SIG-M5 treated with dmso at 0.1 percent for 504 hours (cell line): ENCODE data around the gene FTH1.
"Not testable (repeated sequence)": the region's sequence is repeated elsewhere in the genome, so short reads cannot be mapped to it uniquely, and the experiment has no call there.

ENCODE experiments used
- DNase-seq: peaks from one replicate; lab custom pipeline; 2025; ENCODE audit not compliant: unreplicated experiment; lab: John Stamatoyannopoulos, UW

FTH1 gene

GRCh38 chr11:61964058-61964665 lies 3.3 kb downstream of the FTH1 start:
- no peak for DNase-seq

GRCh38 chr11:61963282-61964057 lies 4.0 kb downstream of the FTH1 start:
- DNase-seq, result peak; percentile 71

- DNase-seq, result no peak
These were observed 4.5 kb downstream of the FTH1 start for GRCh38 chr11:61963016-61963281.

DNA sequence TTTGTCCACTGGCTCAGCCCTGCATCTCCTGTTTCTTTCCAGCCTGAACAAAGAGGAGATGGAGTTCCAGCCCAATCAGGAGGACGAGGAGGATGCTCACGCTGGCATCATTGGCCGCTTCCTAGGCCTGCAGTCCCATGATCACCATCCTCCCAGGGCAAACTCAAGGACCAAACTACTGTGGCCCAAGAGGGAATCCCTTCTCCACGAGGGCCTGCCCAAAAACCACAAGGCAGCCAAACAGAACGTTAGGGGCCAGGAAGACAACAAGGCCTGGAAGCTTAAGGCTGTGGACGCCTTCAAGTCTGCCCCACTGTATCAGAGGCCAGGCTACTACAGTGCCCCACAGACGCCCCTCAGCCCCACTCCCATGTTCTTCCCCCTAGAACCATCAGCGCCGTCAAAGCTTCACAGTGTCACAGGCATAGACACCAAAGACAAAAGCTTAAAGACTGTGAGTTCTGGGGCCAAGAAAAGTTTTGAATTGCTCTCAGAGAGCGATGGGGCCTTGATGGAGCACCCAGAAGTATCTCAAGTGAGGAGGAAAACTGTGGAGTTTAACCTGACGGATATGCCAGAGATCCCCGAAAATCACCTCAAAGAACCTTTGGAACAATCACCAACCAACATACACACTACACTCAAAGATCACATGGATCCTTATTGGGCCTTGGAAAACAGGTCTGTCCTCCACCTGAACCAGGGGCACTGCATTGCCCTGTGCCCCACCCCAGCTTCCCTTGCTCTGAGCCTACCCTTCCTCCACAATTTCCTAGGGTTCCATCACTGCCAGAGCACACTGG lies 5.0 kb downstream of the FTH1 start:
- DNase-seq, result no peak

- no peak for DNase-seq
These were observed 5.7 kb downstream of the FTH1 start for GRCh38 chr11:61961570-61962212.

DNA sequence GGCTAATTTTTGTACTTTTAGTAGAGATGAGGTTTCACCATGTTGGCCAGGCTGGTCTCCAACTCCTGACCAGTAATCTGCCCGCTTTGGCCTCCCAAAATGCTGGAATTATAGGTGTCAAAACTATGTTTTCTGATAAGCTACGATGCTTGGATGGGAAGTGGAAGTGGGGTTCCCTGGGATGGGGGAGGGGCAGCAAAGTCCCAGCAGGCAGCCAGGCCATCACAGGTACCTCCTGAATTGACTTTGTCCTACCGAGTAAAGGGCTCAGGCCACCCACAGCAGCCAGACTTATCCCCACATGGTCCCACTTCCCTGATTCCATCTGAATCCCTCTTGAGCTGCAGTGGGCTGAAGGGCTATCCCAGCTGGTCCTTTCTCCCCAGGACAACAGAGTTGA lies 6.9 kb downstream of the FTH1 start:
- DNase-seq, result no peak

DNA sequence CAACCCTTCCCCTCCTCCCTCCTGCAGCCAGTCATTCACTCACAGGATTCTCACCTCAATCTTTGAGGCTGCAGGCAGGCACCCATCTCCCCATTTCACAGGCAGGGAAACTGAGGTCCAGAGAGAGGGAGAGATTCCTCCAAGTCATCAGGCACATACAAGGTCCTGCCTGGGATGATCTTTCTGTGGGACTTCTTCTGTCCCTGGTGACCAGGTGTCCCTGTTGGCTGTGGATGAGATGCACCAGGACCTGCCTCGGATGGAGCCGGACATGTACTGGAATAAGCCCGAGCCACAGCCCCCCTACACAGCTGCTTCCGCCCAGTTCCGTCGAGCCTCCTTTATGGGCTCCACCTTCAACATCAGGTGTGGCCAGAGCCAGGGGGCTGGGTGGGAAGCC lies 7.8 kb downstream of the FTH1 start:
- DNase-seq, result no peak

DNA sequence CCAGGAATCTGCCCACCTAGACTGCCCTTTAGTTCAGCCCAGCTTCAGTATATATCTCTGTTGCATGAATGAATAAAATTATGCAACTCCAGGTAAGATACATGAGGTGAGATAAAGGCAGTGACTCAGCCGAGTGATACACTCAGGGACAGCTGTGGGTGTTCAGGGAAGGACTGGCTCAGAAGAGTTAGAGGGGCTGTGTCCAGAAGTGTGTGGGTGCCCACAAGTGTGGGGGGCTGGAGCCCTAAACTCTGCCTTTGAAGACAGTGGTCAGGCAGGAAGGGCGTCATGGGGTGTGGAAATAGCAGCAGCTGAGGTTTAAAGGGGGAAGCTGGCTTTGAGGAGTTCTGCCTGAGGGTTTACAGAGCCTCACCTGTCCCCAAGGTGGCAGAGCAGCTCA lies 8.3 kb downstream of the FTH1 start:
- DNase-seq, result no peak

DNA sequence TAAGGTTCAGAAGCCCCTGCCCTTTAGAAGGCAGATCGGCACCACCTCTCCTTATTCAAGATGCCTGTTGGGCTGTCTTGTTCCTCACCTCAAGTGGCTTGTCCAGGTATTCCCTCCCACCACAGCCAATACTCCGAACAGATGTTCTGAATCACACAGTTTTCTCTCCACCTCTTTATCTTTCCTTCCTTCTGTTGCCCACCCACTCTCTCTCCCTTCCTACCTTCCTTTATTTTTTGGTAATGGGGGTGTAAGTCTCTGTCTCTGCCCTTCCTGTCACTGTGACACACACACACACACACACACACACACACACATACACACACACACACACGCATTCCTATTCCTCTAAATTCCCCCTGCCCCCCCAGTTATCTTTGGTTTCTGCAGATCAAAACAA lies 8.8 kb downstream of the FTH1 start:
- no peak for DNase-seq

- DNase-seq, result no peak
These were observed 10.2 kb downstream of the FTH1 start for GRCh38 chr11:61957021-61957770.

DNA sequence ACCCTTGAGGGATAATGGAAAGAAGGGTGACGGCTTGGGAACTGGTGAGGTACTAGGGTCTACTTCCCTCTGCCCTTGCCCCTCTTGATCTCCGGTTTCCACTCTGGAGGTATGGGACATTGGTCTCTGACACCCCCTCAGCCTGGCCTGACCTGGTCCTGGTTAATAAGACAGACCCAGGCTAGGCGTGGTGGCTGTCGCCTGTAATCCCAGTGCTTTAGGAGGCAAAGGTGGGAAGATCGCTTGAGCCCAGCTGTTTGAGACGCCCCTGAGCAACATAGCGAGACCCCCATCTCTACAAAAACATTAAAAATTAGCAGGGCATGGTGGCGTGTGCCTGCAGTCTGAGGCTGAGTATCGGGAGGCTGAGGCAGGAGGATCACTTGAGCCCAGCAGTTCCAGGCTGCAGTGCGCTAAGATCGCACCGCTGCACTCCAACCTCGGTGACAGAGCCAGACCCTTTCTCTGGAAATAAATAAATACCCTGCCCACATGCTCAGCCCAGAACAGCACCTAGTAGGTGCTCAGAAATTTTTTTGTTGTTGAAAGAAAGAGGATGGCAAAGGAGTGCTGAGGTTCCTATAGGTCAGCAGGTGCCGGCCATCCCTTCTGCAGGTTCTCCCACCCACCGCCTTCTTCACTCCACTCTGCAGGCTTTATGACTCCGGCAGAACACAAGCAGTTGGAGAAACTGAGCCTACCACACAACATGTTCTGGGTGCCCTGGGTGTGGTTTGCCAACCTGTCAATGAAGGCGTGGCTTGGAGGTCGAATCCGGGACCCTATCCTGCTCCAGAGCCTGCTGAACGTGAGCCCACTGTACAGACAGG lies 11.0 kb downstream of the FTH1 start:
- no peak for DNase-seq

DNA sequence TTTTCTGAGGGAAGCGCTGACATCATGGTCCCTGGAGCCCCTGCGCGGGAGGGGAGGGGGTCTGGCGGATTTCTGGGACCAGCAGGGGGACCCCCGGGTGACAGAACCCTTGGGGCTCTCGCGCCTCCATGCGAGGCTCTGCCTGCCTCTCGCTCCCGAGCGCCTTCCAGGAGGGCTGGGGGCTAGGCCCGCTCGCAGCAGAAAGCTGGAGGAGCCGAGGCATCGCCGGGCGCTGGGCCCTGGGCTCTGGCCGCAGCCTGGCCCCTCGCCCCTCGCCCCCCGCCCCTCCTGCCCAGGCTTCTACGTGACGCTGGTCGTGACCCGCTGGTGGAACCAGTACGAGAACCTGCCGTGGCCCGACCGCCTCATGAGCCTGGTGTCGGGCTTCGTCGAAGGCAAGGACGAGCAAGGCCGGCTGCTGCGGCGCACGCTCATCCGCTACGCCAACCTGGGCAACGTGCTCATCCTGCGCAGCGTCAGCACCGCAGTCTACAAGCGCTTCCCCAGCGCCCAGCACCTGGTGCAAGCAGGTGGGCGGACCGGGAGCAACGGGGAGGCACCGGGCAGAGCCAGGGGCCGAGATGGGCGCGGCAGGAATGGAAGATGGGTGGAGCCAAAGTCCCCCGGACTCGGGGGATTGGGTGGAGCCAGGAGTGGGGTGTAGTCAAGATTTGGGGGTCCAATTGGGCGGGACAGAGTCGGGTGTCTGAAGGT lies 11.9 kb downstream of the FTH1 start:
- no peak for DNase-seq

- peak; percentile 88 for DNase-seq
These were observed 12.5 kb downstream of the FTH1 start for GRCh38 chr11:61954851-61955421.

DNA sequence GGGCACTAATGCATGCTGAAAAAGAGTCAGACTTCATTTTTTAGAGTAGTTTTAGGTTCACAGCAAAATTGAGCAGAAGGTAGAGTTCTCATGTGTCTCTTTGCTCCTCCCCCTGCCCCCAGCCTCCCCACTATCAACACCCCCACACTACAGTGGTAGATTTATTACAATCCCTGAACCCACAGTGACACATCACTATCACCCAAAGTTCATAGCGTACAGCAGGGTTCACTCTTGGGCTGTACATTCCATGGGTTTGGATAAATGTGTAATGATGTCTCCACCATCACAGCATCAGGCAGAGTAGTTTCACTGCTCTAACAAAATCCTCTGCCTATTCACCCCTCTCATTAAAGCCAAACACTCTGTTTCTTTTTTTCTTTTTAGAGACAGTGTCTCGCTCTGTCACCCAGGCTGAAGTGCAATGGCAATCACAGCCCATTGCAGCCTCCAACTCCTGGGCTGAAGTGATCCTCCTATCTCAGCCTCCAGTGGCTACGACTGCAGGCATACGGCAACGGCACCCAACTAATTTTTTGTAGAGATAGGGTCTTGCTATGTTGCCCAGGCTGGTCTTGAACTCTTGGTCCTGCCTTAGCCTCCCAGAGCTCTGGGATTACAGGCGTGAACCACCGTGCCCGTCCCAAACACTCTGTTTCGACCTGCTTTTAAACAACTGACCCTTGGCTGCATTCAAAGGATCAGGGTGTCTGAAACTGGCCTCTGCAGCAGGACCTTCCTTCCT lies 13.2 kb downstream of the FTH1 start:
- no peak for DNase-seq

- DNase-seq, result not testable (repeated sequence)
These were observed 13.8 kb downstream of the FTH1 start for GRCh38 chr11:61953632-61954031.

DNA sequence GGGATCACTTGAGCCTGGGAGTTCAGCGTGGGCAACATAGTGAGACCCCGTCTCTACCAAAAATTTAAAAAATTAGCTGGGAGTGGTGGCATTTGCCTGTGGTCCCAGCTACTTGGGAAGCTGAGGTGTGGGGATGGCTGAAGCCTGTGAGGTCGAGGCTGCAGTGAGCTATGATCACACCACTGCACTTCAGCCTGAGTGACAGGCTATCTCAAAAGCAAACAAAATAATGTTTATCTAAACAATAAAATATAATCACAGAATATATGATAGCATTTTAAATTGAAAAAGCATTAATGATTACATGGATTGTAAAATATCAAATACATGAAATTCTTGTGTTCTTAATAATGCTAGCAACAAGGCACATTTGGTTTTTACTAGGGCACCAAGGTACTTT lies 14.6 kb downstream of the FTH1 start:
- no peak for DNase-seq

GRCh38 chr11:61951484-61952135 lies 15.8 kb downstream of the FTH1 start:
- DNase-seq, result no peak

- no peak for DNase-seq
These were observed 17.3 kb downstream of the FTH1 start, which contains the start of gene BEST1 for GRCh38 chr11:61950035-61950547. Gene BEST1, plus strand, starts transcription at chr11:61950351. Its CDS starts 1,456 bp downstream, at chr11:61951807.
